HEK293T (cell line): Measurements from ENCODE around the gene PPP2R1B.

Source experiments
- CTCF ChIA-PET: fragments of 350-600 bp; formaldehyde crosslinking; extraction: SDS; loops from one replicate; lab custom pipeline; 2021; ENCODE audit warnings: antibody characterized with exemption, inconsistent platforms; lab: Yijun Ruan, JAX
- POLR2A ChIA-PET: fragments of 350-600 bp; formaldehyde crosslinking; extraction: SDS; loops from one replicate; lab custom pipeline; 2020; ENCODE audit warnings: antibody characterized with exemption, inconsistent platforms; lab: Yijun Ruan, JAX
- DNase-seq: peaks from one replicate; pipeline ENCODE4 v3.0.0; 2012; ENCODE audit warnings: mixed read lengths; ENCODE audit errors: extremely low spot score
- ARNT ChIP-seq: fragments of 450-650 bp; IDR thresholded peaks from 2 replicates; pipeline ENCODE4 v1.6.1; 2017; ENCODE audit warnings: mild to moderate bottlenecking
- BHLHE40 ChIP-seq: fragments of 450-650 bp; IDR thresholded peaks from 2 replicates; pipeline ENCODE4 v1.6.1; 2016; ENCODE audit warnings: mild to moderate bottlenecking, moderate library complexity, borderline replicate concordance
- CTBP1 ChIP-seq: fragments of 450-650 bp; IDR thresholded peaks from 2 replicates; pipeline ENCODE4 v1.6.1; 2016; ENCODE audit warnings: borderline replicate concordance
- ELF4 ChIP-seq: fragments of 450-650 bp; IDR thresholded peaks from 2 replicates; pipeline ENCODE4 v1.6.1; 2017; ENCODE audit warnings: antibody characterized with exemption
- FOXA1 ChIP-seq: fragments of 450-650 bp; IDR thresholded peaks from 2 replicates; pipeline ENCODE4 v1.6.1; 2016; ENCODE audit warnings: mild to moderate bottlenecking
- FOXK2 ChIP-seq: fragments of 450-650 bp; IDR thresholded peaks from 2 replicates; pipeline ENCODE4 v1.6.1; 2016; ENCODE audit warnings: mild to moderate bottlenecking
- FOXM1 ChIP-seq: fragments of 450-650 bp; IDR thresholded peaks from 2 replicates; pipeline ENCODE4 v1.6.1; 2017; ENCODE audit warnings: mild to moderate bottlenecking, borderline replicate concordance
- HDGF ChIP-seq: fragments of 450-650 bp; IDR thresholded peaks from 2 replicates; pipeline ENCODE4 v1.6.1; 2017; ENCODE audit warnings: antibody characterized with exemption, borderline replicate concordance
- L3MBTL2 ChIP-seq: fragments of 450-650 bp; conservative IDR thresholded peaks from 2 replicates; pipeline ENCODE4 v1.6.1; 2016; ENCODE audit warnings: mild to moderate bottlenecking
- LEF1 ChIP-seq: fragments of 450-650 bp; IDR thresholded peaks from 2 replicates; pipeline ENCODE4 v1.6.1; 2017; ENCODE audit warnings: mild to moderate bottlenecking, borderline replicate concordance
- NFRKB ChIP-seq: fragments of 450-650 bp; IDR thresholded peaks from 2 replicates; pipeline ENCODE4 v1.6.1; 2016; ENCODE audit warnings: mild to moderate bottlenecking, moderate library complexity
- PKNOX1 ChIP-seq: fragments of 450-650 bp; IDR thresholded peaks from 2 replicates; pipeline ENCODE4 v1.6.1; 2016
- SP1 ChIP-seq: fragments of 450-650 bp; IDR thresholded peaks from 2 replicates; pipeline ENCODE4 v1.6.1; 2017
- SUZ12 ChIP-seq: fragments of 450-650 bp; IDR thresholded peaks from 2 replicates; pipeline ENCODE4 v1.6.1; 2016; ENCODE audit warnings: mild to moderate bottlenecking
- TARDBP ChIP-seq: fragments of 450-650 bp; IDR thresholded peaks from 2 replicates; pipeline ENCODE4 v1.6.1; 2016
- ZNF384 ChIP-seq: fragments of 450-650 bp; IDR thresholded peaks from 2 replicates; pipeline ENCODE4 v1.6.1; 2016

Gene PPP2R1B

DNA sequence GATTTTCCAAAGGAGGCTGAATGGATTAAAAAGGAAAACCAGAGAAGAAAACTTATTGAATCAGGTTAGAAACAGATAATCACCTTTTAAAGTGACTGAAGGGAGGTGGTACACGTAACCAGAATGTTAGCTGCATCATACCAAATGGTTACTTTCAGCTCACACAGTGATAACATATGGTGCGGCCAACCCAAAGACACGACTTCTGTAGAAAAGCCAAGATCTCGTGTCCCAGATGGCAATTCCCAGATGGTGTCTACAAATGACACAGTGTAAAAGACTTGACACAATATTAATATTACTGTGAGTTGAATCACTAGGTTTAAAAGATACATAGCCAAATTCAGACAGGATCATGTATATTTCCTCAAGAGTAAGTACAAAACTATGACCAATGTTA lies 5.2 kb downstream of the PPP2R1B start:
- CTCF ChIA-PET = no interaction called here
- POLR2A ChIA-PET = no interaction called here
- TF ChIP-seq NFRKB (no peak), FOXA1 (no peak), FOXK2 (no peak)
- DNase-seq = no peak

DNA sequence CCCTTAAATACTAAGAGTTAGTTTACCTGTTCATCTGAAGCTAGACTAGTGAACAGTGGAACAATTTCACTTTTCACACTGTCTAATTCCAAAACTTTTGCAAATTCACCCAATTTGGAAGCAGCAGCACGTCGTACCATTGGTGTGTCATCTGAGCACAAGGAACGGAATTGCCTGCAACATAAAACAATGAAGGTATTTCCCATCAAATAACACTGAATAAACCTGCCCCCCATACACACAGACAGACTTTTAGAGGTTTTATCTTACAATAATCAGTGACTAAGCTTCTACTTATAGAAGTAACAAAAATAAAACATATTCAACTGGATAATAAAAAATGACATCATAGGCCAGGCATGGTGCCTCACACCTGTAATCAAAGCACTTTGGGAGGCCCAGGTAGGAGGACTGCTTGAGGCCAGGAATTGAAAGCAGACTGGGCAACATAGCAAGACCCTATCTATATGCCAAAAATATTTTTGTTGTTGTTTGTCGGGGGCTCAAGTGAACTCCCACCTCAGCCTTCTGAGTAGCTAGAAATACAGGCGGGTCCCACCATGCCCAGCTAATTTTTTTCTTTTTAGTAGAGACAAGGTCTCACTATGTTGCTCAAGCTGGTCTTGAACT lies 6.3 kb downstream of the PPP2R1B start:
- no peak for TF ChIP-seq L3MBTL2
- no peak for TF ChIP-seq FOXM1
- no peak for TF ChIP-seq TARDBP
- ChIA-PET POLR2A (no interaction called here), CTCF (no interaction called here)
- DNase-seq = no peak

GRCh38 chr11:111759376-111759775 lies 6.8 kb downstream of the PPP2R1B start:
- TF ChIP-seq ARNT (no peak), SP1 (no peak), TARDBP (no peak)
- DNase-seq = no peak
- ChIA-PET POLR2A (no interaction called here), CTCF (no interaction called here)

- ChIA-PET CTCF (no interaction called here), POLR2A (no interaction called here)
- TF ChIP-seq LEF1 = no peak
- TF ChIP-seq ARNT = no peak
- TF ChIP-seq BHLHE40 = no peak
- DNase-seq = no peak
Measured at GRCh38 chr11:111756097-111756496, 10.1 kb downstream of the PPP2R1B start.

GRCh38 chr11:111749646-111750045 lies 16.5 kb downstream of the PPP2R1B start:
- no peak for TF ChIP-seq FOXA1
- no peak for TF ChIP-seq BHLHE40
- no peak for TF ChIP-seq L3MBTL2
- TF ChIP-seq PKNOX1 = no peak
- no peak for TF ChIP-seq TARDBP
- TF ChIP-seq FOXM1 = no peak
- no peak for TF ChIP-seq LEF1
- no peak for TF ChIP-seq SUZ12
- TF ChIP-seq SP1 = no peak
- no peak for TF ChIP-seq ZNF384
- no peak for TF ChIP-seq CTBP1
- TF ChIP-seq NFRKB = no peak
- no peak for TF ChIP-seq ELF4
- TF ChIP-seq ARNT = no peak
- no peak for TF ChIP-seq HDGF
- TF ChIP-seq FOXK2 = no peak
- ChIA-PET POLR2A (no interaction called here), CTCF (no interaction called here)
- no peak for DNase-seq

DNA sequence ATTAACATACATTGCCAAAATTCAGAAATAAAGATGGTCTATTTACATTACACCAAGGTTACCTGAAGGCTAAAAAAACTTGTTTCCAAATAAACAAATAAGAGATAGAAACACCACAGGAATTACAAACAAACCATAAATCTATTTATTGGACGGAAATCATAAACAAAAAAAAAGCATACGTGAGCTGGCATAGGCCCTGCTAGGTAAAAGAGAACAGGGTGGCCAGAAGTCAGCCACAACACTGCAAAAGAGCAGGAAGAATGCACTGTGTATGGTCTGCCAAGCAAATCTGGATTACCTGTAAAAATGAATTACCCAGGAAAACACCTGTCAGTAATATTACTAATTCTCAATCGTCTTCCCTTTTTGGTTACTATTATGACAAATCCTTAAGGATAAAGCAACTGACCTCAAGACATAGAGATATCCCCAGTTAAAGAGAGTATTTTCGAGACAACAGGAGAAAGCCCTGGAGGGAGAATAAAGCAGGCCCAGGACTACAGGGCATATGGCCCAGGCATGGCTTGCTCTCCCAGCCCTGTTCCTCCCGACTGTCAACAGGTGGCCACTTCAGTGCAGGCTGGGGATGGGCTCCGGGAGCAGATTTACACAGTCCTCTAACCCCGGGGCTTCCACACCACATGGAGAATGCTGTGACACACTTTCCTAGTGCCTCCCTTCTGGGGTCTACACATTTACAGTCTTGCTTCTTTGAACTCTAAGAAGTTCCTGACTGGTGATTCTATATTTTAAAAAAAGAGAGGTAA lies 18.0 kb downstream of the PPP2R1B start:
- CTCF ChIA-PET = no interaction called here
- POLR2A ChIA-PET = no interaction called here
- no peak for TF ChIP-seq PKNOX1
- no peak for TF ChIP-seq HDGF
- TF ChIP-seq FOXA1 = no peak
- TF ChIP-seq LEF1 = no peak
- no peak for TF ChIP-seq ELF4
- no peak for TF ChIP-seq ZNF384
- TF ChIP-seq FOXM1 = no peak
- TF ChIP-seq L3MBTL2 = no peak
- TF ChIP-seq NFRKB = no peak
- TF ChIP-seq ARNT = no peak
- DNase-seq = no peak

GRCh38 chr11:111745719-111746504 lies 20.3 kb downstream of the PPP2R1B start:
- DNase-seq = no peak
- POLR2A ChIA-PET = no interaction called here
- CTCF ChIA-PET = no interaction called here
- TF ChIP-seq PKNOX1 = no peak
- no peak for TF ChIP-seq TARDBP
- TF ChIP-seq CTBP1 = no peak
- no peak for TF ChIP-seq ZNF384
- TF ChIP-seq HDGF = no peak
- TF ChIP-seq FOXM1 = no peak
- no peak for TF ChIP-seq ELF4
- TF ChIP-seq SP1 = no peak
- no peak for TF ChIP-seq L3MBTL2
- no peak for TF ChIP-seq SUZ12
- no peak for TF ChIP-seq ARNT
- TF ChIP-seq FOXK2 = no peak
- no peak for TF ChIP-seq FOXA1
- TF ChIP-seq LEF1 = no peak
- TF ChIP-seq BHLHE40 = no peak
- TF ChIP-seq NFRKB = no peak
